ACHN (cell line): ENCODE results near the gene TAS1R1.
"Not testable (repeated sequence)": the region's sequence is repeated elsewhere in the genome, so short reads cannot be mapped to it uniquely, and the experiment has no call there.

Experiments
- DNase-seq: peaks from one replicate; pipeline ENCODE4 v3.0.0-alpha.2; 2015
- in situ Hi-C: cut with HindIII; loops from 2 replicates; pipeline ENCODE4 v1.10.0; 2017; ENCODE audit warnings: low sequenced_read_pairs, low pct_ligation_motif_present, low pct_unique_long_range_greater_than_20kb

Gene TAS1R1

GRCh38 chr1:6599141-6599975 lies 44.3 kb downstream of the TAS1R1 start:
- no peak for DNase-seq
- in situ Hi-C loops = no loop called here

GRCh38 chr1:6599991-6600390 lies 44.9 kb downstream of the TAS1R1 start:
- DNase-seq, in situ Hi-C loops: not testable (repeated sequence)

- DNase-seq = no peak
- in situ Hi-C loops = no loop called here
Measured at GRCh38 chr1:6600410-6601048, 45.4 kb downstream of the TAS1R1 start.

DNA sequence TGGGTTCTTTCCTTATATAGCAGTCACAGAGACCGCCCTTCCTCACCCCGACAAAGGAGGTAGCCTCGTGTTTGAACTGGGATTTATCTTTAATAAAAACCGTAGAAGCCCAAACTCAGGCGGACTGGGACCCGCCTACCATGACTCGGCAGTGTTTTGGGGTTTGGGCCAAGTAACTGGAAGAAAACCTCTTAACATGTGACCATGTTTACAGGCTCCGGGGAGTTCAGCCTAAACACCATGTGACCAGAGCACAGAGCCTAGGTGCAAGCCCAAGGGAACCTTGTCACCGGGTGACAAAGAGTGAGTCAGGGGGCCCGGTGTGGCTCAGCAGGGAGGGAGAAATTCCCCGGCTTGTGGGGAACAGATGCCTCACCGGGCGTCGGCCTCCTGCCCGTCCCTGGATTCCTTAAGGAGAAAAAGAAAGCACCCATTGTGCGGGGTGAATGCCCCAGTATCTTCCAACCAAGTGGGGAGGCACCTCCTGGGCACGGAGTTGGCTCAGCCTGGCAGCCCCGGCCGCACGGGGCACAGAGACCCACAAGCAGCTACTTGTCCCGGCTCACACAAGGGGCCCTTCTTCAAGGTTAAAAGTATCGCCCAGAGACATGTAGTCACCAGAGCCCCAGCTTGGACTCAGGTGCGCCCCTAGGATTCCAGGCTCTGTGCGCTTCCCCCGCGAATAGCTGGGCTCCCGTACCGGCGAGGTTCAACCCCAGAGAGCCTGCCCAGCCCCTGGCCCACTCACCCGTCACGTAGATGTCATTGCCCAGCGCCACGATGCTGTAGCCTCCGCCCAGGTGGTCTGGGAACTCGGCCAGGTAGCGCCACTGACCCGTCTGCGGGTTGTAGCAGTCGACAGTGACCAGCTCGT lies 46.2 kb downstream of the TAS1R1 start:
- peak; percentile 86 for DNase-seq
- in situ Hi-C loops = no loop called here

GRCh38 chr1:6601923-6602668 lies 47.0 kb downstream of the TAS1R1 start:
- in situ Hi-C loops = no loop called here
- DNase-seq = peak; percentile 20

- in situ Hi-C loops = no loop called here
- DNase-seq = peak; percentile 85
Measured at GRCh38 chr1:6602669-6603237, 47.6 kb downstream of the TAS1R1 start, which contains the start of gene KLHL21. Gene KLHL21 (minus strand): TSS chr1:6602869. CDS start chr1:6602817, 52 bp downstream.

- in situ Hi-C loops = no loop called here
- peak; percentile 64 for DNase-seq
Measured at GRCh38 chr1:6603238-6603914, 48.3 kb downstream of the TAS1R1 start.

DNA sequence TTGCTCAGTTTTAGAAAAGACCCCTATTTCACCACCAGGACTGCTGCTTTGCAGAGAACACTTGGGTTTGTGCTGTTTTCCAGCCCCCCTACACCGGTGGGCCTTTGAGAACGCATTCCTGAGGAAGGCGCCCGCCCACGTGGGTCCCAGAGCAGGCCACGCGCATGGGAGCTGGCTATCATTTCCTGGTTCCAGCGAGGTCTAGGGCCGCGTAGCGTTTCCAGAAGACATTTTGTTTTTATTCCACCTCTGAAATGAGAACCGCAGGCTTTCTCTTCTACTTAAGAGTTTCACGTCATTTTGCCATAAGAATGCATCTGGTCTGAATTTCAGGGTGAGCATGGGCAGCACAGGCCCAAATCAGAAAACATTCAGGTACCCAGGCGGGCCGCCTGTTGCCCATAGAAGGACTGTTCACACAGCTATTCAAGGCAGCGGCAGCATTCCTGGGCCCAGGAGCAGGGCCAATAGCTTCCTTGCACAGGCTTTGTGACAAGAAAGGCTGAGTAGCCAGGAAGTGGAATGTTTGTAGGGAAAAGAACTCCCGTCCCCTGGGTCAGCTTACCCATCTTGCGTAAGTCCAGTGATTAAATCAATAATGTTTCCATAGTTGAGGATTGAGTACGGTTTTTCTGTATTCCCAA lies 48.9 kb downstream of the TAS1R1 start:
- DNase-seq = no peak
- in situ Hi-C loops = no loop called here

DNA sequence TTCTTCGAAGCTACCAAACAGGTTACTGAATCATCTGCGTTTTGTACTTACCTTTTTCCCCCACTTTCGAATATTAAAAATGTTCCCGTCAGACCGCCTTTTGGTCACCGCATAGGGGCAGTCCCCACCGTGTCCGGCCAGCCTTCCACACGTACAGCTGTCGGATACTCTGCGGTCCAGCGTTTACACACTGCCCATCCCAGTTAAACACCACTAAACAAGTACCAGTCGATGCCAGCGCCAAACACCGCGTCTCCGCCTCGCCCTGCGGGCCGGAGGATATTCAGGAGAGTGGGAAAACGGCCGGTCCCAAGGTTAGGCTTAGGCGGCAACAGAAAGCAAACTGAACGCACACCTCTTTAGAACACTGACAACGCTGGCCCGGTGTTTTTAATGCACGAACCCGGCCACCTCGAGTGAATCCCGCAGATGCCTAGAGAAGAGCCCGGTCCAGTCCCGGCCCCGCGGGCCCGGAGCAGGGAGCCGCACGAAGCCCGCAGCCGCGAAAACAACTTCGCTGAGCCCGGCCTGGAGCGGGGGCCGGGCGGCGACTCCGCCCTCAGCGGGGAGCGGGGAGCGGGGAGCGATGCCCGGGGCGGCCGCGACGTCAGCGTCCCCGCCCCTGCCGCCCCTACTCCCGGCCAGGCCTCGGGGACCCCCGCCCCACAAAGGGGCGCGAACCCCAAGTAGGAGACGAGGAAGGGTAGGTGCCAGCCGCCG lies 57.7 kb downstream of the TAS1R1 start:
- in situ Hi-C loops = no loop called here
- peak; percentile 48 for DNase-seq

DNA sequence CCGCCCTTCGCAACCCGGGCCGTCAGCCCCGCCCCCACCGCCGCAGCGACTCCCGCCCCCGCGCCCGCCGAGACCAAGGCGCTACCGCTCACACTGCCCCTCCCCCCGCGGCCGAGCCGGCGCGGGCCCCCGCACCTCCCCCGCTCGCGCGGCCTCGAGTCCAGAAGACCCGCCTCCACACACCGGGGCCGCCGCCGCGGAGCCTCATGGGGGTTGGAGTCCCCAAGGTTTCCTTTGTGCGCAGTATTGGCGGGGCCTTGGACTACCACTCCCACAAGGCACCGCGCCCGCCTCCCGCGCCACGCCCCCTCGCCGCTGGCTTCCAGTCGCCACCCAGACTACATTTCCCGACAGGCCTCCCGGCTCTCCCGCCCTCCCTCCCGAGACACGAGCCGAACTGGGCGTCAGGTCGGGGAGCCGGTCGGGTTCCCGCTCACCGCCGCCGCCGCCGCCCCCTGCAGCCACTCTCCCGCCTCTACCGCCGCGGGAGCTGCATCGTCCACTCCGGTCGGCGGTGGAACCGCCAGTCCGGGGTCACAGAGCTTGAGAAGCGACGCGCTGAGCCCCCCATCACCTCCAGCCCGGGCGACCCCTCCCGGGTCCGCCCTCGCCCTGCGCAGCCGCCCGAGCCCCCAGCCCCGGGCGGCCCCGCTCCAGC lies 58.4 kb downstream of the TAS1R1 start, which contains the start of gene PHF13:
Gene PHF13 (plus strand): TSS at position 371 of the 658 bp plus-strand sequence. CDS start 336 bp downstream, outside the sequence.
- peak; percentile 96 for DNase-seq

GRCh38 chr1:6614019-6614928 lies 59.2 kb downstream of the TAS1R1 start:
- peak; percentile 20 for DNase-seq

More for the DNA sequence above, 58.4 kb downstream of the TAS1R1 start, which contains the start of gene PHF13:
- in situ Hi-C loops = no loop called here

GRCh38 chr1:6614929-6615785 lies 60.0 kb downstream of the TAS1R1 start:
- DNase-seq = no peak
- in situ Hi-C loops = no loop called here

More at GRCh38 chr1:6614019-6614928, 59.2 kb downstream of the TAS1R1 start:
- in situ Hi-C loops = no loop called here

- no peak for DNase-seq
Measured at GRCh38 chr1:6619045-6619444, 63.9 kb downstream of the TAS1R1 start.

More at GRCh38 chr1:6619045-6619444, 63.9 kb downstream of the TAS1R1 start:
- in situ Hi-C loops = no loop called here
